H1 (cell line): ENCODE measurements around the gene CACNA1G.

ENCODE experiments used
- MAFK ChIP-seq: IDR thresholded peaks from 2 replicates; pipeline ENCODE4 v1.6.1; 2012; ENCODE audit warnings: low read depth, mild to moderate bottlenecking, improper control_type of control experiment, low read length
- POLR2AphosphoS5 ChIP-seq: IDR thresholded peaks from 2 replicates; pipeline ENCODE4 v1.6.1; 2011; ENCODE audit warnings: low read depth, low read length
- SIX5 ChIP-seq: IDR thresholded peaks from 2 replicates; pipeline ENCODE4 v1.6.1; 2011; ENCODE audit warnings: mild to moderate bottlenecking, low read depth, low read length
- SP4 ChIP-seq: IDR thresholded peaks from 2 replicates; pipeline ENCODE4 v1.6.1; 2012; ENCODE audit warnings: low read length, inconsistent platforms

DNA sequence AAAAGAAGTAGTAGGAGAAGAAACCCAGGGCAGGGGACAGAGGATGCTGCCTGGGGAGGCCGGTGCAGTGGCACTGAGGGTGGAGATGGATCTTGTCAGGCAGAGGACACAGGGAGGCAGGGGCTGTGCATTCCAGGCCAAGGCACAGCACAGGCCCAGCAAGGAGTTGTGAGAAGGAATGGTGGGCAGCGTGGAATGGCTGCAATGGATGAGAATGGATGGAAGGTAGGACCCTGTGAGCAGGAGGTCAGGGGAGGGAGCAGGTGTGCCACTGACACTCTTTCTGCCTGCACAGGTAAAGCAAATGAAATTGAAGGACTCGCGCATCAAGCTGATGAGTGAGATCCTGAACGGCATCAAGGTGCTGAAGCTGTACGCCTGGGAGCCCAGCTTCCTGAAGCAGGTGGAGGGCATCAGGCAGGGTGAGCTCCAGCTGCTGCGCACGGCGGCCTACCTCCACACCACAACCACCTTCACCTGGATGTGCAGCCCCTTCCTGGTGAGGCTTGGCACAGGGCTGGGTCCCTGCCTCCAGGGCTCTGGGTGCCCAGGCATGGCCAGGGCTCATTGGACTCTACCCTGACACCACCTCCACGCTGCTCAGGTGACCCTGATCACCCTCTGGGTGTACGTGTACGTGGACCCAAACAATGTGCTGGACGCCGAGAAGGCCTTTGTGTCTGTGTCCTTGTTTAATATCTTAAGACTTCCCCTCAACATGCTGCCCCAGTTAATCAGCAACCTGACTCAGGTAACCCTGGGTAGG lies 106.9 kb downstream of the CACNA1G start:
- no peak for TF ChIP-seq SIX5
- no peak for TF ChIP-seq MAFK
- TF ChIP-seq POLR2AphosphoS5: no peak
- TF ChIP-seq SP4: no peak
